Stimulated activated CD8-positive, alpha-beta memory T cell treated with anti-CD3 and anti-CD28 coated beads, Interleukin-2, amount 100 ng/mL, for 48 hours (primary cell): ENCODE results near the gene EBI3.
"Not testable (repeated sequence)": the region's sequence is repeated elsewhere in the genome, so short reads cannot be mapped to it uniquely, and the experiment has no call there.

Experiments
- DNase-seq, 2 donors: peaks; one replicate each; pipeline ENCODE4 v3.0.0-alpha.2; 2020; ENCODE audit warnings: low read depth in 2 of 2

Gene EBI3

GRCh38 chr19:4229179-4229931, at the start of gene EBI3:
EBI3 (plus strand) TSS chr19:4229523; CDS start chr19:4229551, 28 bp downstream.
- DNase-seq = peak; percentile 49 to 71

DNA sequence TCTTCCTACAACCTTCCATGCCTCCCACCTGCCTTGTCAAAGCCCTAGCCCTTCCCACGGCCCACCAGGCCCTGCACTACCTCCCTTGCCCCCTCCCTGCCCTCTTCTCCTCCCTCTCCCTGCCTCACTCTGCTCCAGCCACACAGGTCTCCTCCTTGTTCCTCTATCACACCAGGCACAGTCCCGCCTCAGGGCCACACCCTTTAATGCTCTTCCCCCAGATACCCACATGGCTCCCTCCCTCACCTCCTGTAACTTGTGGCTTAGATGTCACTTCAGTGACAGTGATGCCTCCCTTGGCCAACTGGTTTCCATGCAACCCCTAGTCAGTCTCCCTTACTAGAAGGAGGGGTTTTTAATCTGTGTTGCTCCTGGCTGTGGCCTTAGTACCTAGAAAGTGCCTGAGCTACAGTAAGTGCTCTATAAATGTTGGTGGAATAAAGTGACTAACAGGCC, 48.2 kb upstream of the EBI3 start:
- no peak for DNase-seq

DNA sequence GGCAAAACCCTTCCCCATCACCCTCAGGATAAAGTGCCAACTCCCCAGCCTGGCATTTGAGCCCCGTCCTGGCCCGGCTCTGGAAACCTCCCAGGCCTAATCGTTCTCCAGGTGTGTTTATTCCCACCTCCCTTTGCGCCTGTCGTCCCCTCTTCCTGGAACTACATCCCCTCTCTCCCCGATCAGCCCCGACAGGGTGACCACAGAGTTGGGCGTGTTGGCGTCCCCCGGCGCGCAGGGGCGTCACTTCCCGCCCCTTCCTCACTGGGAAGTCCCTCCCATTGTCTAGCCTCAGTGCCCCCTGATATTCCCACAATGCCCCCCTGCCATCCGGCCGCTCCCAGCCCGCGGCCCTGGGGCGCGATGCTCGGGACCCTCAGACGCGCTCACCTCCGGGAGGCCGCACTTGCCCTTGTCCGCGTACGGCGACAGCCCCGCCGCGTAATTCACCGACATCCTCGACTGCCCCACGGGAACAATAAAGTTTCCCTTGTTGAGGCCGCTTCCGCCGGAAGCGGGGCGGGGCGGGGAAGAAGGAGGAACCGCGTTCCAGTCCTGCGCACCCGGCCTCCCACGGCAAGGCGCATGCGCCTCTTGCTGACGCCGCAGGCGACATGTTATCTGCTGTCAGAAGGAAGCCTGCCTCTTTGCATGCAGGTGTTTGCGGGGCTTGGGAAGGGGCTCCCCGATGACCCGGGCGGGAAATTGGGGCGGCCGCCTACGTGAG, 47.1 kb upstream of the EBI3 start, which contains the start of the genes ANKRD24 and SIRT6:
ANKRD24 (plus strand) TSS at position 606 of the 727 bp plus-strand sequence. CDS start 3,737 bp downstream, outside the sequence.
SIRT6 (minus strand) TSS at position 480 of the 727 bp plus-strand sequence; CDS start at position 456, 24 bp downstream.
- DNase-seq = peak; percentile 95 to 97

GRCh38 chr19:4183967-4184717, 45.2 kb upstream of the EBI3 start:
- DNase-seq = no peak

DNA sequence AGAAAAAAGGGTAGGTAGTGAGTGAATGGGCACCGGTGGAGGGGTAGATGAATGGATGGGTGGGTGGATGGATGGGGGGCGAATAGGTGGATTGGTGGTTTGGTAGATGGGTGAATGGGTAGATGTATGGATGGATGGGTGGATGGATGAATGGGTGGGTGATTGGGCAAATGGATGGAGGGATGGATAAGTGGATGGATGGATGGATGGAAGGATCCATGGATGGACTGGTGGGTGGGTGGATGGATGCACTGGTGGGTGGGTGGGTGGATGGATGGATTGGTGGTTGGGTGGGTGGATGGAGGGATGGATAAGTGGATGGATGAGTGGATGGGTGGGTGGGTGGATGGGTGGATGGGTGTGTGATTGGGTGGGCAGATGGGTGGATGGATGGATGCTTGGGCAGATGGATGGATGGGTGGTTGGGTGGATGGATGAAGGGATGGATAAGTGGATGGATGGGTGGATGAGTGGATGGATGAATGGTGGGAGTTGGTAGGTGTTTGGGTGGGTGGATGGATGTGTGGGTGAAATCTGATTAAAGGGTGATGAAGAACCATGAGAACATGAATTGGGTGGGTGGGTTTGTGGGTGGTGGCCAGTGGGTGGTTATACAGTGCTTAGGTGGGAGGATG, 44.5 kb upstream of the EBI3 start:
- no peak for DNase-seq

- no peak for DNase-seq
Observed at GRCh38 chr19:4185413-4186086, 43.8 kb upstream of the EBI3 start.

DNA sequence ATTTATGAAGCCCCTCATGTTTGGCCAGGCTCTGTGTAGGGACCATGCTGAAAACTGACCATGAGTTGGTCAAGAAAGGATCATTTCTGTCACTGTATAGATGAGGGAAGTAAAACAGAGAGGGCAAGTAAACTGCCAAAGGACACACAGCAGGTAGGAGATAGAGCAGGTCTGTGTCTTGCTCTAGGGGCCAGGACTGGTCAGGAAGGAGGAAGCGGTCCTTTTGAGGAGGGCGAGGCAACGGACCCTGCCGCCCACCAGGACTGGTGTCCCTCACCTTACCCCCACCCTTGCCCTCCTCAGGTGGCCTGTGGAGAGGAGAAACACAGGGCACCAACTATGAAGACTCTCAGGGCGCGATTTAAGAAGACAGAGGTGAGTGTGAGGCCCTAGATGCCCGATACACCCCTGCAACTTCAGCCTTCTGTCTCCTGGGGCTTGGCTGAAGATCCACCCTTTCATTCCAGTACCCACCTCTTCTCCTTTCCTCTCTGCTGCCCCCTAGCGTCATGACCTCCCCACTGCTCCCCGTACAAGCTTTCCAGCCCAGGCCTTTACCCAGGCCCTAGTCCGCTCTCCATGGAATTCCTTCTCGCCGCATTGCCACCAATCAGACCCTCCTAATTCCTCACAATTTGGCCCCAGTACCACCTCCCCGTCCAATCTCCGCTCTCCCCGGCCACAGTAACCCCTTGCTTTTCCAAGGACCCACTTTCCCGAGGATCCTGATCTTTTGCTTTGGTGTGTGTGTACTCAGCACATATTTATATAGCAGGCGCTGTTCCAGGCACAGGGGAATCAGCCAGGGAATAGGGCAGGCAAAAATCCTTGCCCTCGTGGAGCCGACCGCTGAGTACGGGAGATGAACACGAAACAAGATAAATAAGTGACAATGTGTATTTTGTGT, 43.0 kb upstream of the EBI3 start:
- peak; percentile 68 to 81 for DNase-seq

DNA sequence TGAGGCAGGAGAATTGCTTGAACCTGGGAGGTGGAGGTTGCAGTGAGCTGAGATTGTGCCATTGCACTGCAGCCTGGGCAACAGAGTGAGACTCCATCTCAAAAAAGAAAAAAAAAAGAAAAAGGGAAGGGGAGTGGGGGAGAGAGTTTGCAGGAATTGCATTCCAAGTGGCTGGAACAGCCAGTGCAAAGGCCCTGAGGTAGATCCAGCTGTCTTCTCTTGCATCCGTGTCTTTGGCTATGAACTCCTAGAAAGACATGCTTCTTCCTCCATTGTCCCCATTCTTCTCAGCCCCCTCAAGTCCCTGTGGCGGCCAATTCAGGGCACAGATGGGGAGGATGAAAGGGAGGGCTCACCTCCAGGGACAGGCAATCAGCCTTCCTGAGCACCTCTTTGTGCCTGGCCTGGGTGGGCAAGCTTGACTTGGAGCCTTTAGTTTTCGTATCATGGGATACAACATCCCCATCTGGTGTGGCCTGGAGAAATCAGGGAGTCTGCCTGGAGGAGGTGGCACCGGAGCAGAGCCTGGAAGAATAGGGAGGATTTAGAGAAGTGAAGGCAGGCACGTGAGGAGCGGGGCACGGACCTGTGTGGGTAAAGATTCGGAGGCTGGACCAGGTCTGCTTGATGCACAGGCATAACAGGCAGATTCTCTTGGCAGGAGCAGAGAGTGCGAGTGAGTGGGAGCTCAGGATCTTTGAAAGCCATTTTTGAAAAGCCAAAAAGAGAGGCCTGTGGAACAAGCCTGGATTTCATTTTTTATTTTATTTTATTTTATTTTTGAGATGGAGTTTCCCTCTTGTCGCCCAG, 41.8 kb upstream of the EBI3 start:
- DNase-seq = no peak

DNA sequence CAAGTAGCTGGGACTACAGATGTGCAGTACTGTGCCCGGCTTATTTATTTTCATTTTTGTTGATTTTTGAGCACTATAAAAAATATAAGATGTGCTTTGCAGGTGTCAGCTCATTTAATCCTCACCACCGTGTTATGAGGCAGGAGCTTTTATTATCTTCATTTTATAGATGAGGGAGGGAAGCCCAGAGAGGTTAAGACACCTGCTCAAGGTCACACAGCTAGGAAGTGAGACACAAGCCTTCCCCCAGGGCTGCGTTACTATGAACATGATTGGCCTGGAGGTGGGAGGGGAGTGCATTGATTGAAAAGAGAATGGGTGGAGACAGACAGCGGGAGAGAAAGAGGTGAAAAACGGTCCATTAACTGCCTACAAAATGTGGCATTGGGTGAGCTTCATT, 39.7 kb upstream of the EBI3 start:
- DNase-seq = no peak

DNA sequence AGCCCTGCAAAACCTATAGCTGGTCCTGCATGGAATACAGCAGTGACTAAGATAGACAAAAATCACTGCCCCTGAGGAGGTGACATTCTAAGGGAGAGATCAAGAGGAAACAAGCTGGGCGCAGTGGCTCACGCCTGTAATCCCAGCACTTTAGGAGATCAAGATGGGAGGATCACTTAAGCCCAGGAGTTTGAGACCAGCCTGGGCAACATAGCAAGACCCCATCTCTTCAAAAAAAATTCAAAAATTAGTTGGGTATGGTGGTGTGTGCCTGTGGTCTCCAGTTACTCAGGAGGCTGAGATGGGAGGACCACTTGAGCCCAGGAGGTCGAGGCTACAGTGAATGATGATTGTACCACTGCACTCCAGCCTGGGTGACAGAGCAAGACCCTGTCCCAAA, 36.8 kb upstream of the EBI3 start:
- not testable (repeated sequence) for DNase-seq

- no peak for DNase-seq
Observed at GRCh38 chr19:4194353-4194752, 35.0 kb upstream of the EBI3 start.

DNA sequence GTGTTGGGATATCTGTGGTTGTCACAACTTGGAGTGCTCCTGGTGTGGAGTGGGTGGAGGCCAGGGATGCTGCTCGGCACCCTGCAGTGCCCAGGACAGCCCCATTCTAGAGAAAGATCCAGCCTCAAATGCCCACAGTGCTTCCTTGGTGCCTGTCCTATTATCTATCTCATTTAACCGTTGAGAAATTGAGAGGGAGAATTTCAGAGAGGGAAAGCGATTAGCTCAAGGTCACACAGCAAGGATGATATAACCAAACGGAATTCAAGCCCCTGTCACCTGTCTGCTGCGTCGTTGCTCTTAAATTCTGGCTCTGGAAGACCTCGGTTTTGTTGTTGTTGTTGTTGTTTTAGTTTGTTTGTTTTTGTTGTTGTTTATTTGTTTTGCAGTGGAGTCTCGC, 33.3 kb upstream of the EBI3 start:
- DNase-seq = no peak

GRCh38 chr19:4196587-4197148, 32.7 kb upstream of the EBI3 start:
- no peak for DNase-seq

DNA sequence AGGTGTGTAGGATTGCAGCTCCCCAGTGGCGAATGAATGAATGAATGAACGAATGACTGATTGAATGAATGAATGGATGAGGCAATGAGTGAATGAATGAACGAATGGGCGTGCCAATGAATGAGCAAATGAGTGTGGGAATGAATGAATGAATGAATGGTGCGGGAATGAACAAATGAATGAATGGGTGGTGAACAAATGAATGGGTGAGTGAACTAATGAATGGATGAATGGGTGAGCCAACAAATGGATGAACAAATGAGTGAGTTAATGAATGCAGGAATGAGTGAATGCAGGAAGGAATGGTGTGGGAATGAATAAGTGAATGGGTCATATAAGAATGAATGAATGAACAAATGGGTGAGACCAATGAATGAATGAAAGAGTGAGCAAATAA, 32.1 kb upstream of the EBI3 start:
- no peak for DNase-seq

DNA sequence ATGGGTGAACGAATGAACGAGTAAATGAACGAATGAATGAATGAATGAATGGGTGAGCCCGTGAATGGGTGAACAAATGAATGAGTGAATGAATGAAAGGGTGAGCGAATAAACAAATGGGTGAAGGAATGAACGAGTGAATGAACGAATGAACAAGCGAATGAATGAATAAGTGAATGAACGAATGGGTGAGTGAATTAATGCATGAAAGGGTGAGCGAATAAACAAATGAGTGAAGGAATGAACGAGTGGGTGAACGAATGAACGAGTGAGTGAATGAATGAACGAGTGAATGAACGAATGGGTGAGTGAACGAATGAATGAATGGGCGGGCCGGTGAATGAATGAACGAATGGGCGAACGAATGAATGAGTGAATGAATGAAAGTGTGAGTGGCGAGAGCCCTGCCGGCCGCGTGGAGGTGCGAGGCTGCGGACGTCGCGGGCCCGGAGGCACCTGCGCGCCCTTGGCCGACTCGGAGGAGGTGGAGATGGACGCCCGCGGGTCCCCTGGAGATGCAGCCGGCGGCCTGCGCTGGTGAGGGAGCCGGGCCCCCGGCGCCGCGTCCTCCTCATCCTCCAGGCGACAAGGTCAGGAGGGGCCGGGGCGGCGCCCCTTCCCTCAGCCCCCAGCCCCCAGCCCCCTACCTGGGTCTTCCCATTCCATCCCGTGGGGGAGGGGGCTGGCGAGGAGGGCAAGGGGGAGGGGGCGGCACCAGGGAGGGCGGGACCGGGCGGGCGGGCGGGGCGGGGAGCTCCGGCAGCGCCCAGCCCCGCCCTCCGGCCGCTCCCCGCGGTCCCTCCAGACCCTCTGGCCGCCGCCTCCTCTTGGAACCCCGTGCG, 31.5 kb upstream of the EBI3 start:
- no peak for DNase-seq

DNA sequence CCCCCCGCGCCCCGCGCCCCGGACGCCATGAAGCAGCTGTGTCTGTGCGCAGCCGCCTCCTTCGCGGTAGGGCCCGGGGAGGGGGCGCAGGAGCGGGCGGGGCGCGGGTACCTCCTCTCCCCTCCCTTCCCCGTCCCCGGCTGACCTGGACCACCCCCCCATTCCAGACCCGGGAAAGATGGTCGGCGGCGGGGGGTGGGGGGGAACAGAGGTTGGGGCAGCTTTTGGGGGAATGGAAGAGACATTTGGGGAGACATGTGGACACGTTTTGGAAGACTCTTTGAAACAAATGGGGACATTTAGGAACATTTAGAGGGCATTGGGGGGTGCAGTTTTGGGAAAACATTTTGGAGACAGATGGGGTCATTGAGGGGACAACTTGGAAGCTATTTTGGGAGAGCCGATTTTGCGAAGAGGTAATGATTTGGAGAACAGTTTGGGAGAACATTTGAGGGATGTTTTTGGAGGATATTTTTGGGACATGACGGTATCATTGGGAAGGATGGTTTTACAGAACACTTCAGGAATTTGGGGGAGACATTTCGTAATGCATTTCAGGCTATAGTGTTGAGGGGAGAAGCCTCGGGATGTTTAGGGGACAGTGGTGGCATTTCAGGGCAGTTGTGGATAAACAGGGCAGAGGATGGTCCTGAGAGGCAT, 30.7 kb upstream of the EBI3 start:
- DNase-seq = no peak

DNA sequence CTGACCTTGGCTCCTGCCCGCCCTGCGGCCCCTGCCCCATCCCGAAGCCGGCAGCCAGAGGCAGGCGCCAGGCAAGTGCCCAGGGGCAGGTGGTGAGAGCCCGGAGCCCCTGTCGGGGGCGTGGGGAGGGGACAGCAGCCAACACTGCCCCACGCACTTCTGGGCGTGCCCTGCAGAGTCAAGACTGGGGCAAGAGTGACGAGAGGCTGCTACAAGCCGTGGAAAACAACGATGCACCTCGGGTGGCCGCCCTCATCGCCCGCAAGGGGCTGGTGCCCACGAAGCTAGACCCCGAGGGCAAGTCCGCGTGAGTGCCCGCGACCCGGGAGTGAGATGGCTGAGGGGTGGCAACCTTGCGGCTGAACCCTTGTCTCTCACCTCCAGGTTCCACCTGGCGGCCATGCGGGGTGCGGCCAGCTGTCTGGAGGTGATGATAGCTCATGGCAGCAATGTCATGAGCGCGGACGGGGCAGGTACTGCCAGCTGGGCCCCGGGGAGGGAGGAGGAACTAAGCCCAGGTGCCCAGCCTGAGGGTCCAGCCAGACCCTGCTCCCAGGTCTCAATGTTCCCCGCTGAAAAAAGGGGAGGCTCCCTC, 29.5 kb upstream of the EBI3 start:
- no peak for DNase-seq
